GM18520 (cell line): ENCODE results near the gene ARPC2.

Experiments
- ATAC-seq: cut with Tn5 transposase; IDR thresholded peaks from one replicate; pipeline ENCODE4 v1.9.1; 2021; ENCODE audit not compliant: unreplicated experiment

Gene ARPC2

GRCh38 chr2:218253232-218253625 is 36.2 kb downstream of the ARPC2 start:
- ATAC-seq, result no peak

DNA sequence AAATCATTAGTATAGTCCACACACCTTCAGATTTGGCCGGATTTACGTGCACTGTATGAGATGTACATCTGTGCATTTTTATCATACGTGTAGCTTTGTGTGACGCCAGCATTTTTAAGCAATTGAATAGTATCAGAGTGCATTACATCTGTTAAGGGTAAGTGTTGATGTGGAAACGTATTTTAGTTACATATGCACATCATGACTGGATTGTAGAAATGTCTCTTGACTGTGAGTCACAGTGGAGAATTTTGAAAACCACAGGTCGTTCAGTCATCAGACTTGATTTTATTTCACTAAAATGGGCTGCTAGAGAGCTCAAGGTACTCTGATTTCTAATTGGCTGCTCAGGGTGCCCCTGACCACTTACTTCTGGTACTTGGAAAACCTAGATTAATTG is 38.5 kb downstream of the ARPC2 start:
- ATAC-seq, result no peak

- no peak for ATAC-seq
Measured at GRCh38 chr2:218256612-218257350, 39.8 kb downstream of the ARPC2 start.

DNA sequence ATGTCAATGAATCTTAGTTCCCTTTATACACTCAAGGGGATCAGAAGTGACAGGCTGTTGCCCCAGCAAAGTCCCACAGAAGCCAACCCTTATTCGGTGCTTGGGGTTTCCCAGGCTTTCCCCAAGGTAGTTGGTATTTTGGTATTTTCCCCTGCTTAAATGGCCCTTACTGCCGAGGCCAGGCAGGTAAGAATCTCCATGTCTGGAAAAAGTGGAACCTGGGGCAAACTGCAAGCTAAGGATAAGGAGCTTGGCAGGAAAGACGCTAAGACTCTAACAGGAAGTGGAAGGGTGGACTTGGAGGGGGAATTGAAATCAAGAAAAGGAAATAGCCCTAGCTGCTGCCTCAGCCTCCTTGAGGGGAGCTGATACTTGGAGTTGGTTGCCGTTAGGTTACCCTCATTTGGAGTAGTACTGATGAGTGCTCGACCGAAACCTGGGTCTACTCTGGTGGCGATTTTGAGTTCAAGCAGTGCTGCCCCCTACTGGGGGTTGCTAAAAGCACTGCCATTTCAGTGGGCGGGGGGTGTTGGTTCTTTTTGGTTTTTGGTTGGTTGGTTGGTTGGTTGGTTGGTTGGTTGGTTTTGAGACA is 40.5 kb downstream of the ARPC2 start:
- peak; percentile 35 for ATAC-seq

GRCh38 chr2:218259099-218259961 is 42.3 kb downstream of the ARPC2 start:
- ATAC-seq, result no peak

DNA sequence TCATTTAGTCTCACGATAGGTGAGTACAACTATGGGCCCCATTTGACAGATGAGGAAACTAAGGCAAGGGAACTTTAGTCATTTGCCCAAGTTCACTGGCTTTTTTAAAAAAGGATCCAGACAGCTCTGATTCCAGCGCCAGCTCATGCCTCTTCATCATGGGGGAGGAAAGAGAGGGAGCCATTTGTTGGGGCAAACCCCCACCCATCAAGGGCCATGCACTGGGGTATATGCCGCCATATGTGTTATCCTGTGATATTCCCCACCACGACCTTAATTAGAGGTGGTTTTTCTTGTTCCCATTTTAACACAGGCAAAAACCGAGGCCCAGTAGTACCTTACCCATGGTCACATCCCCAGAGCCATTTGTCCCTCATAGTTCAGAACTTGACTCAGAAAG is 43.2 kb downstream of the ARPC2 start:
- no peak for ATAC-seq

- no peak for ATAC-seq
Measured at GRCh38 chr2:218260742-218261422, 43.9 kb downstream of the ARPC2 start, which contains the start of gene GPBAR1. Gene GPBAR1, plus strand, starts transcription at chr2:218261015. Its CDS starts 1,710 bp downstream, at chr2:218262725.

DNA sequence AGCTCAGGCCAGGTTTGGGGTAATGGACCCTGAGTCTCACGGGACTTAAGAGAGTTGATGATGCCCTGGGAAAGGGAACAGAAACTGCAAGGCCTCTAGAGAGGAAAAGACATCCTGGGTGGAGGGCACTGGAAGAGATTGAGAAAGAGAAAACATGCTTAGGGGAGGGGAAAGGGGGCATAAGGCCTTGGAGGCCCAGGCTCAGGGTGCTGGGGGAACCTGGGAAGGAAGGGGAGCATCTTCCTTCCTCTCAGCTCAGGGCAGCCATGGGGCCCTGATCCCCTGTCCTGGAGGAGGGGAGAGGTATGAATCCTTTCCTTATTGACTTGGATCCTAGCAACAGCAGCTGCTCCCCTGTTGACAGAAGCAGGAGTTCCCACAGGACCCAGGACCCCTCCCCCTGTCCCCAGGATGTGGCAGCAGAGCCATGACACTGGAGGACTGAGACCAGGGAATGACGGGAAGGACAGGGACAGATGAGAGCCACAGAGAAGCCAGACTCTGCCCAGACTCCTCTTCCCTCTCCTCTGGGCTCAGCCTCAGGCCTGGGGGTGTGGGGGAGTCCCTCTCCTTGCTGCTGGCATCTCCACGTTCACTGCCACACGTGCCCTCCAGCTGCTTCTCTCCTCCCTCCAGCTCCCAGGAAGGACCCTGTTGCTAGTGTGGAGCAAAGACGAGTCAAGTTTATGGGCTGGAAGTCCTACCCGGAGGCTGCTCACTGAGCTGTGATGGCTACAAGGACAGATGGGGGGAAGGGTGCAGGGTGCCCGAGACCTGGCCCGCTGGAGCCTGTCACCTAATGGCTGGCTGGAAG is 44.6 kb downstream of the ARPC2 start:
- ATAC-seq, result no peak

- ATAC-seq, result no peak
Measured at GRCh38 chr2:218262237-218262600, 45.2 kb downstream of the ARPC2 start.

- no peak for ATAC-seq
Measured at GRCh38 chr2:218262631-218263586, 45.9 kb downstream of the ARPC2 start.

GRCh38 chr2:218263817-218264641 is 47.0 kb downstream of the ARPC2 start:
- no peak for ATAC-seq

- ATAC-seq, result no peak
Measured at GRCh38 chr2:218264773-218265561, 48.0 kb downstream of the ARPC2 start.

DNA sequence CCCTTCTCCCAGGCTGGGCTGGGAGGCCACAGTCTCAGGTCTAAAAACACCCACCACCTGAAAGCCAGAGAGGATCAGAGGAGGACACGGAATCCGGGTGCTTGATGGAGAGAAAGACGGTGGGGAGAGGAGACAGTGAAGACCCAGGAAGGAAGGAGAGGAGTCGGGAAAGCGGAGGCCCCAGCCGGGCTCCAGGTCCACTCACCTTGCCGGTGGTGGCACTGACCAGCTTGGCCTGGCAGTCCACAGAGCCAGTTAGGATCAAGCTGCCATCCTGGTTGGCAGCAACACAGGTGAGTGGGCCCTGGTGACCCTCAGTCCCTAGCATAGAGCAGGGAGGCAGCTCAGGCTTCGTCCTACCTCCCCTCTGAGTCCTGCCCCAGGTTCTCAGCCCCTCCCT is 48.6 kb downstream of the ARPC2 start:
- ATAC-seq, result no peak

GRCh38 chr2:218266316-218266979 is 49.5 kb downstream of the ARPC2 start:
- no peak for ATAC-seq

DNA sequence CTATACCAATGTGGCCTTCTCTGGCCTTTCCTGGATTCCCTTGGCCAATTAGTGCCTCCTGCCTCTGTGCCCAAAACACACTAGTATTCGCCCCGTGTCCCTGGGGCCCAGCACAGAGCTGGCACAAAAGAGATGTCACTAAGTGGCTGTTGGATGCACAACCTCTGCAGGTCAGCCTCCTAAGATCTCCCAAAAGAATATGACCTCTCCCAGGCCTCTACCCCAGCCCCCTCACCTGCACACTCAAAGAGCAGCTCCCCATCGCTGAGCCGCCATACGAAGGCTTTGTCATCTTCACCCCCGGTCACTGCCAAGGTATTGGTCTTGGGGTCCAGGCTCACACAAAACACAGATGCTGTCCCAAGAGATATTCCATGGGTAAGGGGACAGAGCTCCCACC is 50.3 kb downstream of the ARPC2 start:
- ATAC-seq, result no peak

DNA sequence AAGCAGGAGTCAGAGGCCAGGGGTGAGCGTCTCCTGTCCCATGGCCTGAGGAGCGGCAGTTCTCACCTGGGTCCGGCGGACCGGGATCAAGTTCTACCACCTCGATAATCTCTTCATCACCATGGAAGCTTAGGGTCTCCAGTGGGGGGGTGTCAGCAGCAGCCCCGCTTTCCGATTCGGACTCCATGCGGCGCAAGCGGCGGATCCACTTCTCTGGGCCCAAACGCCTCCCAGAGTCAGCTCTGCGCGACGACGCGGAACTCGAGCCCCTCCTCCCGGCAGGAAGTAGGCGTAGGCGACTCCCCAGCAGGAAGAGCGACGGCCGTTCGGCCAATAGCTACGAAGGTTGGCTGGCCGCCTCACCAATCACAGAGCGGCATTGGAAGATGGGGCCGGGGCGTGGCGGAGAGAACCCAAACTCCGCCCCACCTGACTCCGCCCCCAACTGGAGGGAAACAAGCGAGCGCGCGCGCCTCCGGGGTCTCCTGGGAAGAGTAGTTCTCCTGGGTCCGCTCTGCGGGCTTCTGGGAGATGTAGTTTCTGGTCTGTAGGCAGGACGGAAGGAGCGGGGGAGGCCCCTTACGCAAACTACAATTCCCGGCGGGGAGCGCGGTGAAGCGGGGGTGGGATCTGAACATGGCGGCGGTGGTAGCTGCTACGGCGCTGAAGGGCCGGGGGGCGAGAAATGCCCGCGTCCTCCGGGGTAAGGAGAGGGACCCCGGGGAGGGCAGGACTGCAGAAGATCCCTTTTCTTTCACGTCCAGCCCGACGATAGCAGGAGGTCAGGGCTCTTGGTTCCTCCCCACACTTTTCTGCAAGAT is 53.1 kb downstream of the ARPC2 start, which contains the start of the genes AAMP and PNKD:
Gene AAMP, minus strand, starts transcription at position 238 of the 821 bp plus-strand sequence. Its CDS starts 51 bp downstream, at position 187.
Gene PNKD, plus strand, starts transcription at position 620 of the 821 bp plus-strand sequence. Its CDS starts 17 bp downstream, at position 637.
- ATAC-seq, result peak; percentile 92
